GM21529 (cell line): ENCODE data around the gene RBMY1F.
"Not testable (repeated sequence)": the region's sequence is repeated elsewhere in the genome, so short reads cannot be mapped to it uniquely, and the experiment has no call there.

Experiments
- ATAC-seq: cut with Tn5 transposase; IDR thresholded peaks from one replicate; pipeline ENCODE4 v1.9.1; 2021; ENCODE audit not compliant: unreplicated experiment

The RBMY1F gene

GRCh38 chrY:22182823-22183222 is at the start of gene RBMY1F:
TSS of gene RBMY1F (minus strand) at chrY:22182923. CDS start at chrY:22180969, 1,954 bp downstream.
- not testable (repeated sequence) for ATAC-seq

GRCh38 chrY:22151144-22151543 is 31.6 kb downstream of the RBMY1F start:
- not testable (repeated sequence) for ATAC-seq

- ATAC-seq: not testable (repeated sequence)
Measured at GRCh38 chrY:22141011-22141695, 41.6 kb downstream of the RBMY1F start.

GRCh38 chrY:22134719-22135118 is 48.0 kb downstream of the RBMY1F start:
- not testable (repeated sequence) for ATAC-seq

- ATAC-seq: not testable (repeated sequence)
Measured at GRCh38 chrY:22130494-22130893, 52.2 kb downstream of the RBMY1F start.
